Stimulated activated CD8-positive, alpha-beta memory T cell treated with anti-CD3 and anti-CD28 coated beads, Interleukin-15, amount 100 ng/mL, for 1 hour (primary cell): ENCODE data around the gene WDR3.
"Not testable (repeated sequence)": the region's sequence is repeated elsewhere in the genome, so short reads cannot be mapped to it uniquely, and the experiment has no call there.

Source experiments
- DNase-seq: peaks from one replicate; pipeline ENCODE4 v3.0.0-alpha.2; 2020; ENCODE audit warnings: low read depth

WDR3 gene

GRCh38 chr1:117929343-117930172 lies at the start of gene WDR3, which contains the start of gene GDAP2:
TSS of gene WDR3 (plus strand) at chr1:117929739. CDS start at chr1:117933320, 3,581 bp downstream.
TSS of gene GDAP2 (minus strand) at chr1:117929621. CDS start at chr1:117920357, 9,264 bp downstream.
- DNase-seq = peak; percentile 91

- no peak for DNase-seq
Observed at GRCh38 chr1:117883616-117884015, 45.9 kb upstream of the WDR3 start.

- no peak for DNase-seq
Observed at GRCh38 chr1:117886101-117886795, 43.3 kb upstream of the WDR3 start.

- no peak for DNase-seq
Observed at GRCh38 chr1:117890452-117890851, 39.1 kb upstream of the WDR3 start.

- DNase-seq = no peak
Observed at GRCh38 chr1:117892512-117892911, 37.0 kb upstream of the WDR3 start.

- no peak for DNase-seq
Observed at GRCh38 chr1:117894078-117894477, 35.5 kb upstream of the WDR3 start.

GRCh38 chr1:117895482-117896114 lies 33.9 kb upstream of the WDR3 start:
- peak; percentile 28 for DNase-seq

- no peak for DNase-seq
Observed at GRCh38 chr1:117897551-117897950, 32.0 kb upstream of the WDR3 start.

GRCh38 chr1:117899801-117900200 lies 29.7 kb upstream of the WDR3 start:
- no peak for DNase-seq

- no peak for DNase-seq
Observed at GRCh38 chr1:117902944-117903343, 26.6 kb upstream of the WDR3 start.

- no peak for DNase-seq
Observed at GRCh38 chr1:117904485-117904884, 25.1 kb upstream of the WDR3 start.

- no peak for DNase-seq
Observed at GRCh38 chr1:117905019-117905418, 24.5 kb upstream of the WDR3 start.

- DNase-seq = no peak
Observed at GRCh38 chr1:117911051-117911450, 18.5 kb upstream of the WDR3 start.

GRCh38 chr1:117919376-117919775 lies 10.2 kb upstream of the WDR3 start:
- no peak for DNase-seq

GRCh38 chr1:117921991-117922390 lies 7.5 kb upstream of the WDR3 start:
- DNase-seq = no peak

- DNase-seq = not testable (repeated sequence)
Observed at GRCh38 chr1:117922717-117923116, 6.8 kb upstream of the WDR3 start.

- no peak for DNase-seq
Observed at GRCh38 chr1:117925981-117926380, 3.6 kb upstream of the WDR3 start.

- DNase-seq = peak; percentile 2
Observed at GRCh38 chr1:117928881-117929342, 627 bp upstream of the WDR3 start.

GRCh38 chr1:117930173-117930447 lies 571 bp downstream of the WDR3 start:
- no peak for DNase-seq

- DNase-seq = no peak
Observed at GRCh38 chr1:117930484-117930883, 945 bp downstream of the WDR3 start.

- DNase-seq = no peak
Observed at GRCh38 chr1:117932576-117932975, 3.0 kb downstream of the WDR3 start.

- no peak for DNase-seq
Observed at GRCh38 chr1:117933769-117934168, 4.2 kb downstream of the WDR3 start.

GRCh38 chr1:117942293-117942692 lies 12.8 kb downstream of the WDR3 start:
- DNase-seq = no peak
